Daoy (cell line): ENCODE data around the gene MYDGF. TPM values are rescaled to one million over a fixed set of nuclear protein-coding genes. Genes with fewer than 3 reads are reported as not detected.

Experiments
- DNase-seq: peaks from one replicate; pipeline ENCODE4 v3.0.0-alpha.2; 2015; ENCODE audit warnings: low read depth
- total RNA-seq: library from RNA; depleted of rRNA; stranded (reverse); fragments of >200 nt; shearing (Covaris generic); gene quantifications from 2 replicates; pipeline ENCODE4 v1.2.3, GENCODE V29; 2014

MYDGF gene
- total RNA-seq, 1 experiment from 2014 or later, result 171 TPM

DNA sequence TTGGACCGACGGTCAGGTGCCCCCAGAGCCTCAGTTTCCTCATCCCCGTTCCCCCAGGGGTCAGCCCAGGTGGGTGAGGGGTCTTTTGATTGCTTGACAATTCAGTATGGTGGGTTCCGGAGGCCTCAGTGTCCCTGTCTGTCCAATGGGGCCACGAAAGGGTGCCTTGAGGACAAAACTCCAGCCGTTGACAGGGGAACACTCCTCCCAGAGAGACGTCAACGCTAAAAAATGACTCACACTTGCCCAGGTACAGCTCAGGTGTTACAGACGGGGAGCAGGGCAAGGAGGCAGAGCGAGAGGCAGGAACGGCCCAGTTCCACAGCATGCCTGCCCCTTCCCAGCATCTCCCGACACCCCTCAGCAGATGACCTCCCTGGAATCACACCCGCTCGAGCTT, 29.0 kb downstream of the MYDGF start:
- DNase-seq, result no peak

- DNase-seq, result no peak
These were observed 29.7 kb downstream of the MYDGF start for GRCh38 chr19:4640247-4641000.

DNA sequence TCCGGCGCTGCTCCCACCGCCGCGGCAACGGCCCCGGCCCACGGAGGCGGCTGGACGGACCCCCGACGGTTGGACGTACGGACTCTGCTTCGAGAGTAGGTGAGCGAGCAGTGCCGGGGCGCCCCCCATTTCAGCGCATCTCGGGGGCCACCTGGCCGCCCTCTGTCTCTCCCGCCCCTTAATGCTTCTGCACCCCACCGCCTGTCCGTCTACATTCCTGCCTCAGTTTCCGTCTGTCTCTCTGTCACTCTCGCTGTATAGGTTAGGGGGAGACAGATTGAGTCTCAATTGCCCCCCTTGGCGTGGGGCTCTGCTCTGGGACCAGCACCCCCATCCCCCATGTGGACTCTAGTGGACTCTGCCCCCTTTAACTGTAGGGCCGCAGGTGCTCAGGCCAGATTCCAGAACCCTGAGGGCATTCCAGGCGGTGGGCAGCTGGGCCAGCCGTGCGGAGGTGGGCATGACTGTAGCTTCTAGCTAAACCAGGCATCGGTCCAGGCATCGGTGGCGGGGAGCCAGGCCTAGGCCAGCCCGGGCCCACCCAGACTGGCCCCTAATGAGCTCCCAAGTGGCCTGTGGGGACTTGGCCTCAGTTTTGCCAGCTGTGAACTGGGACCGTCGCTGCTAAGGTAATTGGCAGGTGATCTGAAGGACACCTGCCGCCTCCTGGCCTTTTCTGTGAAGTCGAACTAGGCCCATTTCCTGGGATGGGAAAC, 30.5 kb downstream of the MYDGF start:
- peak; percentile 53 for DNase-seq

- DNase-seq, result peak; percentile 98
These were observed 31.2 kb downstream of the MYDGF start, which contains the start of gene TNFAIP8L1 for GRCh38 chr19:4638828-4639530. Gene TNFAIP8L1, plus strand, starts transcription at chr19:4639516. Its CDS starts 12,354 bp downstream, at chr19:4651870.

DNA sequence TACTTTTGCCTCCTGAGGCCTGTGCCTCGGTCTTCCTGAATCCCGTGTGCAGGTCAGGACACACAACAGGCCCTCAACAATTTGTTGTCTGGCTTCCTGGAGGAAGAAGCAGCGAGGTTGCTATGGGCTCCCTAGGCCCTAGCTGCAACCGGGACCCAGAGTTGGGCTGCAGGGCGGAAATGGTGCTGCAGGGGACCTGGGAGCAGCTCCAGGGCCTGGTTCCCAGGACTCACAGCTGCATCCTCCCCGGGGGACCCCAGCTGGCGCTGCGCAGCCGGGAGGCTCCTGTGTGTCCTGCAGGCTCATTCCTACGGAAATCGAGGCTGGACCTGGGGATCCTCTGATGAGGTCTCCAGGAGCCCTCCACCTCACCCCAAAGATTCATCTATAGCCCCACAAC, 31.8 kb downstream of the MYDGF start:
- no peak for DNase-seq

- no peak for DNase-seq
These were observed 33.4 kb downstream of the MYDGF start for GRCh38 chr19:4636761-4637160.

- peak; percentile 71 for DNase-seq
These were observed 33.9 kb downstream of the MYDGF start for GRCh38 chr19:4636151-4636717.

DNA sequence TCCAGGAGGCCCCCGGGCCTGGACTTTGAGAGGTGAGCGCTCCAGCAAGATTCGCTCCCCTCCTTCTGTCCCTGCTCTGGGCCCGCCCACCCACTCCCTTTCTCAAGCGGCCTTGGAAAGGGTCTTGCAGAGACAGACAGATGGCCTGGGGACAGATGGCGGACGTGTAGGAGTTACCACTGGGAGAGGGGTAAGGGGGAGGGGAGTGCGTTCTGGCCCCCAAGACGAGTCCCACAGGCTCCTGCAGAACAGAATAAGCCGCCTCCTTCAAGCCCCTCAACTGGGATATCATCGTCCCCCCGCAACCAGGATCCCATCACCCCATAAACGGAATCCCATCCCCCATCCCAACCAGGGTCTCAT, 34.4 kb downstream of the MYDGF start:
- no peak for DNase-seq

DNA sequence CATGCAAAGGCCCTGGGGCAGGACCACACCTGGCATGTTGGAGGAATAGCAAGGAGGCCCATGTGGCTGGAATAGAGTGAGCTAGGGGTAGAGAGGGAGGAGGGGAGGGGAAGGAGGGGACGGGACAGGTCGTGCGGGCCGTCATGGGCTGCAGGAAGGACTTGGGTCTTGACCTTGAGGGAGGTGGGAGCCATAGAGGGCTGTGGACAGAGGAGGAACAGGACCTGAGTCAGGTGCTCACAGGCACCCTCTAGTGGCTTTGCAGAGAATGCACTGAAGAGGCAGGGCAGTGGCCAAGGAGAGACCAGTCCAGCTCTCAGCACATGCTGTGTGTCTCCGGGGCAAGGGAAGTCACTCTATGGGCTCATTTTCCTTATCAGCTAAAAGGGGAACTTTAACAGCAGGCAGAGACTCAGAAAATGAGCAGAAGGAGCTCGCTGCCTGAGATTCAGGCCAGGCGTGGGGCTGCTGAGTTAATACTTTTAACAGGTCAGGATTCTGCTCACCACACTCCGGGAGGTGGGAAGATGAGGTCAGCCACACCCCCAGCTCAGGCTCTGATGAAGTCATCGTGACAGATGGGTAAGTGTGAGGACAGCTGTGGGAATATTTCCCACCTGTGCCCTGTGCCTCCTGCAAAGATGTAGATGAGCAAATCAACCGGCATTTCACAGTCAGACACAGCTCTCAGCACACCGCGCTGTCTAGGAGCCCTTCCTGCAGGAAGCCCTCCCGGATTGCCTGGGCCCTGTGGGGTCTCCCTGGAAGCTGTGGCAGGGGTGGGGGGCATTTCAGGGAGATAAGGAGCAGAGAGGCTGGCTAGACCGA, 36.8 kb downstream of the MYDGF start:
- DNase-seq, result peak; percentile 96

GRCh38 chr19:4624733-4625362, 45.3 kb downstream of the MYDGF start:
- peak; percentile 61 for DNase-seq

GRCh38 chr19:4624301-4624700, 45.8 kb downstream of the MYDGF start:
- DNase-seq, result no peak

DNA sequence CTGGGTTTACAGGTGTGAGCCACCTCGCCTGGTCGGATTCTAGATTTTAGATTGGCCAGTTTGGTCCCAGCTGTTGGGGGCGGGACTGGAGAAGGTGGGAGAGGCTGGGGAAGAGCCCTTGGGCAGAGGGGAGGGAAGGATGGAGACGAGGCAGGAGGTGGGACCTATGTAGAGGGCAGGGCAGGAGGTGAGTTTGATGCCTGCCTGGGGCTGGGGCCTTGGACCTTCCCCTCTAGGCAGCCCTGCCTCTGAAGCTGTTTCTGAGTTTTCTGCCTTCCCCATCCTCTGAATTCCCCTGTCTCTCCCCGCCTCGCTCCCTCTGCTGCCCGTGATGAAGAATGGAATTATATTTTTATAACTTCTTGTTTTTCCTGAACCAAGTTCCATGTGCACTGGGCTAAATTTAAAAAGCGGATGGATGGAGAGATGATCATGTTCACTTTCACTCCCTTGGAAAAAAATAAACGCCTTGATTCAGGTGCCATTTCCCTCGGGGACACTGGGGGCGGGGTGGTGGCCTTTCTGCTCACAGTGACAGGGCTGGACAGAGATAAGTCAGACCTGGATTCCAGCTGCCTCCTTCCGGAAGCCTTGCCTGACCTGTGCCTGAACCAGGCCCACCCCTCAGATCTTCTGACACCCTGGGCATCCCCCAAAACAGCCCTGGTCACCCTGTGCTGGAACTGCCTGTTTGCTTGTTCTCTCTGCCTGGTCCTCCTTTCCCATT, 47.3 kb downstream of the MYDGF start:
- no peak for DNase-seq

DNA sequence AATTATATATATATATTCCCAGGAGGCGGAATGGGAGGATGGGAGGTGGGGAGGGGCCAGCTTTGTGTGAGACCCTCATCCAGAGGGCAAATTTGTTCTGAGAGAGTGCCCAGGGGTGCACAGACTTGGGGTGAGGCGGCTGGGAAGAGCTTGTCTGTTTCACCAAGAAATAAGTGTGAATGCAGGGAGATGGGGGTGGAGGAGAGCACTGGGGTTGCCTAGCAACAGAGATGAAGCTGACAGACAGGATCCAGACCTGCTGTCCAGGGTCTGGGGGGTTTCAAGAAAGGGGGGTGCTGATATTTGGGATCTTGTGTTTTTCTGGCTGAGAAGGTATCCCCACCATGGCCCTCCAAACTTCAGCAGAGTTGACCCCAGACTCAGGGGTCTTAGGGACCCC, 49.5 kb downstream of the MYDGF start:
- DNase-seq, result no peak

GRCh38 chr19:4619668-4620294, 50.4 kb downstream of the MYDGF start:
- no peak for DNase-seq

DNA sequence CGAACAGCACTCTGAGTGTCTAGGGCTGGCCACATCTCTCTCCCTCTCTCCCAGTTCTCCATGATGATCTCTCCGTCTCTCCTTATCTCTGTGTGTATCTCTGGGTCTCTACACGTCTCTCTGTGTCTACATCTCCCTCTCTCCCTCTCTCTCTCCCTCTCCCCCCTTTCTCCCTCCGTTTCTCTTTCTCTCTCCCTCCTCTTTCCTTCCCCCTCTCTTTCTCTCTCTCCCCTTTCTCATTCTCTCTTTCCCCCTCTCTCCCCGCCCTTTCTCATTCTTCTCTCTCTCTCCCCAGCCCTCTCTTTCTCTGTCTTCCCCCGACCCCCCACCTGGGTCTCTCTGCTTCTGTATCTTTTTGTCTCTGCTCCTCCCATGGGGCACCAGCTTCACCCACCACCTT, 52.1 kb downstream of the MYDGF start:
- no peak for DNase-seq

GRCh38 chr19:4613254-4613751, 56.8 kb downstream of the MYDGF start:
- DNase-seq, result no peak

DNA sequence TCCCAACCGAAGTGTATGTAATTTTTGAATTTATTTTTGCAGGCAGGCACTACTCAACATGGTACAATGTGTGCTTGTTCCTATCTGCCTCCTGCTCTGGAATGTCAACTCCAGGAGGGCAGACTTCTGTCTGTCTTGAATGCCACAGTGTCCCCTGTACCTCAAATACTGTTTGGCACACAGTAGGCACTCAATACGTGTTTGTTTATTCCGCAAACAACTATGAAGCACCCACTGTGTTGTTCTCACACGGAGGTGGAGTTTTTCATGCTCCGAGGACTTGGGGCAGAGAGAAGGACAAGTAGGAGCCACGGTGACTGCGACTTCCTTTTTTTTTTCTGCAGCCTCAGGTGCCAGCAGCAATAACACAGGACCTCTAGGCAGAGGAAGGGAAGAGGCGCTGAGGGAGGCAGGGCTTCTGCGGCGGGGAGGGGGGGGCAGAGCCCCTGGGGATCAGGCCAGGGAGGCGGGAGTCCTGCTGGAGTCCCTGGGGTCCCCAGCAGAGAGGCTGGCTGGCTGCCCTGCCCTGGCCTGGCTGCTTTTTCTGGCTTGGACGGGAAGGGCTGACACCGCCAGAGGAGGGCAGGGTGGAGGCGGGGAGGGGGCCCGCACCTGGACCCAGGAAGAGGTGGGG, 60.1 kb downstream of the MYDGF start:
- no peak for DNase-seq
